A549 (cell line): ENCODE measurements around the gene MAP10.

Experiments
- CBX8 ChIP-seq: fragments of 200-600 bp; sonication (generic); IDR thresholded peaks from 2 replicates; pipeline ENCODE4 v1.6.1; 2016
- CHD2 ChIP-seq: fragments of 150-350 bp; IDR thresholded peaks from 2 replicates; pipeline ENCODE4 v1.6.1; 2014; ENCODE audit warnings: low read length; ENCODE audit not compliant: partially characterized antibody
- CTCF ChIP-seq: fragments of >200 bp; sonication (Bioruptor Twin); formaldehyde crosslinking; IDR thresholded peaks from 3 replicates; pipeline ENCODE4 v1.5.1; 2016
- EP300 ChIP-seq, 2 experiments: fragments of >200 bp; sonication (Bioruptor Twin); formaldehyde crosslinking; IDR thresholded peaks; 2 replicates in 1 of 2; 3 replicates in 1 of 2; pipeline ENCODE4 v1.6.1; 2016 to 2017
- KDM1A ChIP-seq: fragments of 200-600 bp; sonication (generic); IDR thresholded peaks from 2 replicates; pipeline ENCODE4 v1.6.1; 2016; ENCODE audit warnings: low read depth, mild to moderate bottlenecking
- MAFK ChIP-seq: fragments of 450-650 bp; IDR thresholded peaks from 2 replicates; pipeline ENCODE4 v1.6.1; 2014; ENCODE audit not compliant: partially characterized antibody
- NR3C1 ChIP-seq: fragments of >200 bp; sonication (Bioruptor Twin); formaldehyde crosslinking; IDR thresholded peaks from 3 replicates; pipeline ENCODE4 v1.6.1; 2017
- PHF8 ChIP-seq: fragments of 200-600 bp; sonication (generic); IDR thresholded peaks from 2 replicates; pipeline ENCODE4 v1.6.1; 2016; ENCODE audit warnings: low read depth, mild to moderate bottlenecking, antibody characterized with exemption, moderate library complexity, borderline replicate concordance
- POLR2A ChIP-seq: IDR thresholded peaks from 2 replicates; pipeline ENCODE4 v1.6.1; 2012; ENCODE audit warnings: mild to moderate bottlenecking, low read length
- RAD21 ChIP-seq, 2 experiments: fragments of >200 bp in 1 of 2; sonication (Bioruptor Twin) in 1 of 2; formaldehyde crosslinking in 1 of 2; IDR thresholded peaks in 1 of 2; conservative IDR thresholded peaks in 1 of 2; 2 replicates in 1 of 2; 3 replicates in 1 of 2; pipeline ENCODE4 v1.6.1; 2012 to 2018; ENCODE audit warnings: inconsistent platforms in 1 of 2
- REST ChIP-seq: fragments of 200-600 bp; sonication (generic); IDR thresholded peaks from 2 replicates; pipeline ENCODE4 v1.6.1; 2016; ENCODE audit warnings: antibody characterized with exemption, mild to moderate bottlenecking, moderate library complexity
- RFX5 ChIP-seq: fragments of 450-650 bp; IDR thresholded peaks from 2 replicates; pipeline ENCODE4 v1.7.1; 2014; ENCODE audit warnings: antibody characterized with exemption, mild to moderate bottlenecking, moderate library complexity
- TF ChIP-seq, protein P1 (sequence below): IDR thresholded peaks from 2 replicates; pipeline ENCODE4 v1.6.1; 2012

DNA sequence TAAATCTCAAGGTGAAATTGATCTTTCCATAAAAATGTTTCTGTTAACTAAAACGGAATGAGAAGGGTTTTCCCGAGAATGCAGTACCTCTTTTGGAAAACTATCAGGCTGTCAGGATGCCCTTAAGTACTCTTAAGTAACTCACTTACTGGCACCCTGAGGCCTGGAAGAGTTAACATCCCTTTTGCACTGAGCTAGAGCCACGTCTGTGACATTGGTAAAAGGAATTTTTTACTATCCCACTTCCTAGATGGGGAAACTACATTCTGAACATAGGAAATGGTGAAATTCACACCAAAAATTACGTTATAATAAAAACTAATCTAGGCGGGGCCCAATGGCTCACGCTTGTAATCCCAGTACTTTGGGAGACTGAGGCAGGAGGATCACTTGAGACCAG, 39.7 kb upstream of the MAP10 start:
- TF ChIP-seq CTCF: no peak
- TF ChIP-seq POLR2A: no peak
- TF ChIP-seq KDM1A: no peak
- no peak for TF ChIP-seq EP300 (IDR thresholded peaks at IDR 0.05)
- no peak for TF ChIP-seq NR3C1
- TF ChIP-seq, protein P1, sequence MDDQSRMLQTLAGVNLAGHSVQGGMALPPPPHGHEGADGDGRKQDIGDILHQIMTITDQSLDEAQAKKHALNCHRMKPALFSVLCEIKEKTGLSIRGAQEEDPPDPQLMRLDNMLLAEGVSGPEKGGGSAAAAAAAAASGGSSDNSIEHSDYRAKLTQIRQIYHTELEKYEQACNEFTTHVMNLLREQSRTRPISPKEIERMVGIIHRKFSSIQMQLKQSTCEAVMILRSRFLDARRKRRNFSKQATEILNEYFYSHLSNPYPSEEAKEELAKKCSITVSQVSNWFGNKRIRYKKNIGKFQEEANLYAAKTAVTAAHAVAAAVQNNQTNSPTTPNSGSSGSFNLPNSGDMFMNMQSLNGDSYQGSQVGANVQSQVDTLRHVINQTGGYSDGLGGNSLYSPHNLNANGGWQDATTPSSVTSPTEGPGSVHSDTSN: no peak
- TF ChIP-seq RAD21 (conservative IDR thresholded peaks at IDR 0.05 in 1 of 2, IDR thresholded peaks at IDR 0.05 in 1 of 2): no peak
- TF ChIP-seq CHD2: no peak
- no peak for TF ChIP-seq REST
- TF ChIP-seq RFX5: no peak
- TF ChIP-seq PHF8: no peak
- TF ChIP-seq MAFK: no peak
- no peak for TF ChIP-seq CBX8
